HK-2 (cell line): ENCODE measurements around the gene MED8.
"Not testable (repeated sequence)": the region's sequence is repeated elsewhere in the genome, so short reads cannot be mapped to it uniquely, and the experiment has no call there.

Source experiments
- DNase-seq: peaks from one replicate; pipeline ENCODE4 v3.0.0-alpha.2; 2018; ENCODE audit not compliant: unreplicated experiment

Gene MED8

GRCh38 chr1:43383449-43383848 lies 6.2 kb downstream of the MED8 start:
- no peak for DNase-seq

DNA sequence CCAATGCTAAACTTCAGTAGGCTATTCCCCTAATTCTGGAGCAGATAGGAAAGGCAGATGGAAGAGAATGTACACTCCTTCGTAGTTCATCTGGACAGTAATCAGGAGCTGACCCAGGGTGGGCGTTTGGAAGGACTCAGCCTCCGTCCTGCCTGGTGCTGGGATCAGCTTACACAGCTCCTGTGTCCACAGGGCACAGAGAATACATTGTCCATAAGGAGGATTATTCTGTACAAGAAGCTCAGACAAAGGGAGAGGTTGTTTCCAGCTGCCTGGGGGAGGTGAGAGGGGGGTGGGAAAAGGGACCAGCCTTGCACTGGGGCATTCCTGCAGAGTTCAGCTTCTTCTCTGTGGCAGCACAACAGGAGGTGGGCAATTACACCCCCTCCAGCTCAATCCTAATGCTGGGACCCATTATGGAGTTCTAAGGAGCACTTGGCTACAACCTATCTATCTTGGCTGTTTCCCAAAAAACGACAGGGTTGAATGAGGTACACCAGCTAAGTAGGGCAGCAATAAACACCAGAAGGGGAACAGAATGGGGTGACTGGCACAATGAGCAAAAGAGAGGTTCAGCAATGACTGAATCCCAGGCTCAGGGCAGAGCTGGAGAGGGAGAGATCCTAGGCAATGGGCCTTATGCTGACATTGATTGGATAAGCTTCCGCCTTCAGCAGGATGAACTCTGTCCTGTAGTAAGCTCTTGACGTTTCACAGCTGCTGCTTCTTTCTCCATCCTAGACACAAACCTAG lies 7.4 kb downstream of the MED8 start:
- DNase-seq = no peak

- no peak for DNase-seq
Measured at GRCh38 chr1:43381612-43382011, 8.0 kb downstream of the MED8 start.

DNA sequence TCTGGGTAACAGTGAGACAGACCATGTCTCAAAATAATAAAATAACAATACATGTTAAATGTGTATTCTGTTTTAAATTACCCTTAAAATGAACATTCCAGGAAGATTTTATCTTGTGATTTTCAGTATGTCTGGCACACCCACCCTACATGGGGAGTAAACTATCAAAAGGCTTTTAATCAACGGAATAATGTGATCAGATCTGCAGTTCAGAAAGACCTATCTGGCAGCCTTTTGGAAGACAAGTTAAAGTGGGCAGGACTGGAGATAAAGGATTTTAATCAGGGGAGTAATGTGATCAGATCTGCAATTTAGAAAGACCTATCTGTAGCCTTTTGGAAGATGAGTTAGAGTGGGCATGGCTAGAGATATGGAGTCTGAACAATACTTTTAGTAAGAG lies 10.1 kb downstream of the MED8 start:
- DNase-seq = no peak

DNA sequence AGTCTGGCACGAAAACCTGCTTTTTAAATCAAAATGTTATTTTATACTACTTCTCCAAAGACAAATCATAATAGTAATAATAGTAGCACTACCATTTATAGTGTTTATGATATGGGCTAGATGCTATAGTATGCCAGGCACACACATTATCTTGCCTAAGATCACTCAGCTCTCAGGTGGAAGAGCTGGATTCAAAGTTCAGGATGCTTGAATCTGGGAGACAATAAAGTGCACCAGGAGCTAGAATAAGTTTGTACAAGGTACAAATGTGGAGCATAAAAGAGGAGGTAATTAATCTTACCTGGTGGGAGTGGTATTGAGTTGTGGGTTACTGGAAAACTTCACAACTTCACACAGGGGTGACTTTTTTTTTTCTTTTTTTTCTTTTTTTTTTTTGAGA lies 11.8 kb downstream of the MED8 start:
- no peak for DNase-seq

DNA sequence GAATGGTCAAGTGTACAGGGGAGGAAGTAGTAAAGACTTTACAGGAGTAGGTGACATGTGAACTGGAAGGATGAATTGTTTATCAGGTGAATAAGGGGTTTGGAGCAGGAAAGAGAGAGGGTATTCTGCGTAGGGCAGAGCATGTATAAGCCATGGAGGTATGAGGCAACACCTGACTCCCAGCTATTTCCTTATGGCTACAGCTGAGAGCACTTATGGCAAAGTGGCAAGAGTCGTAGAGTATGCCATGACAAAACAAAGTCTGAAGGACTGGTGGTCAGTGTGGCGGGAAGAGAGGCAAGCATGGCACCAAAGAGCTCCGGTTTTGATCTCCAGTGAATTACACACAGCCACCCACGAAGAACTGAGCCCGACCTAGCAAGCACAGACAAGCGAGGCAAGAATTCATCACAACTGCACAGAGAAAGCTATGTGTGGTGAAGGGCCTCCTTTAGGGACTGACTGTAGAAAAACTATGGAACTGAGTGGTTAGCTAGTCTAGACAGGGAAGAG lies 12.8 kb downstream of the MED8 start:
- no peak for DNase-seq

DNA sequence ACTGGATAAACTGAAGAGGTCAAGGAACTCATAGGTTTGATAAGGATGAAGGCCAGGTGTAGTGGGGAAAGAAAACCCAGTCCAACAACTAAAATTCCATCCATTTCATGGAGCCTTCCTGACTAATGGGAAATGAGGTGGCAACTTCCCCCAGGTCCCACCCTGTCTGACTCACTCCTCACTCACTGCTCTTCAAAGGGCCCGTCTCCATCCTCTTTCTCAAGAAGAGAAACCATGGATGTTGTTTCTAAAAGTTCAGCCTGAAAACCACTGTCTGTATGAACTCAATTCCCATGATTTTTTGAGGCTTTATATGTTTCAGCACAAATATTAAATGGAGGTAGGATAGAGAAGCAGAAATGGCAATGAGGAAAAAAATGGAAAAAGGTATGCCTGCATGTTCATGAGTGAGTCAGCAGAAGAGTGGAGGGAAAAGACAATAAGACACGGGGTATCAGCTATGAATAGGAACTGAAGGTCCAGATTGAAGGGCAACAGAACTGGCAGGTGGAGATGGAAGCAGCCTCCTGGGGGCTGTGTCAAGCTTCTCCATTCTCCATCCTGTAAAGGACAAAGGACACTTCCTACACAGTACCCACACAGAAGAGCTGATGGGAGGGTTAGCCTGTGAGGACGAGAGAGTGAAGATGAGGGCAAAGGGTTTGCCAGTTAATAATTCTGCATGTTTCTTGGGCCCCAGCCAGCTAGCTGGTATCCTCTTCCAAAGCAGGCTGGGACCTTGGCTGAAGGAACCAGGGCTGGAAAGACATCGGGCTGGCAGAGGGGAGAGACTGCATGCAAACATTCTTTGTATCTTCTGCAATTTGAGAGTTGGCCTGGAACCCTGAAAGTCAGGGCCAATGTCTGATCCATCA lies 16.3 kb downstream of the MED8 start:
- DNase-seq = peak; percentile 40

DNA sequence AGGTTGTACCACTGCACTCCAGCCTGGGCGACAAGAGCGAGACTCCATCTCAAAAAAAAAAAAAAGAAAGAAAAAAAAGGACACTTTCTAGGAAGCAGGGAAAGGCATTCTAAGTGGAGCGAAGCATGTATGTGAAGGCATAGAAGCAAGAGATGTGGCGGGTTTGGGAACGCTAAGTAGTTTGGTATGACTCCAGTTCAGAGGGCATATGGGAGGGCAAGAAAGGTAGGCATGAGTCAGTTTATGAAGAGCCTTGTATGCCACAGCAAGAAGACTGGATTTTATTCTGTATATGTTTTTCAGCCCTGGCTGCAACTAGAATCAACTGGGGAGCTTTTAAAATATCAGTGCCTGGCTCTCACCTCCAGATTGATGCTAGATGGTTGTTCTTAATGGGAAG lies 17.4 kb downstream of the MED8 start:
- DNase-seq = no peak

DNA sequence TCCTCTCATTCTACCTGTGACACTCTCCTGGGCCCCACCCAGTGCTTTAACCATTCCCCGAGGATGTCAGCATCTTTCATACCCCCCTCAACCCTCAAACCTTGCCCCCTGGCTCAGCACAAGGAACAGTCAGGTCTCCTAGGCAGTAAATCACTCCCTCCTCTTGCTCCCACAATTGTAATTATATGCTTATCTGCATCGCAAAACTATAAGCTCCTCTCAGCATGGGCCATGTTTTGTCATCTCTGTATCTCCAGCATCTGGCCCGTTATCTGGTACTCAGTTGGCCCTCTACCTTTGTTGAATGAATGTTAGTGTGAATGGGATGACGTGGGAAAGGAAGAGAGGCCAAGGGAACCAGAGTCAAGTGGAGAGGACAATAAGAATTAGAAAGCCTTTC lies 19.0 kb downstream of the MED8 start:
- no peak for DNase-seq

- DNase-seq = not testable (repeated sequence)
Measured at GRCh38 chr1:43369779-43370178, 19.8 kb downstream of the MED8 start.

DNA sequence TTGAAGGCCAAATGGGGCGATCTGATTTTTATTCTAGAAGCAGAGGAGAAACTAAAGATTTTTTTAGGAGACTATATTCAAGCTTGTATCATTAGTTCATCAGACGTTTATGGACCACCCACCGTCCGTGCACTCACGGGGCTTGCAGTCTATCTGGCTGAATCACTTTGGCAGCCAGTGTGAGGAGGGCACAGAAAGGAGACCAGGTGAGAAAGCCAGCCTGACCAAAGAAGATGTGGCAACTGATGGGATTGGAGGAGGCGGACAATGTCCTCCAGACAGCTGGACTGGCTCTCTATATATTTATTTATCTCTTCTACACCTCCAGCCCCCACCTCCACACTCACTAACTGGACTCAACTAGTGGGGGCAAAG lies 21.0 kb downstream of the MED8 start:
- DNase-seq = peak; percentile 44

- DNase-seq = peak; percentile 95
Measured at GRCh38 chr1:43367904-43368645, 21.5 kb downstream of the MED8 start, which contains the start of gene ELOVL1. Gene ELOVL1 (minus strand): TSS chr1:43368011. CDS start chr1:43365609, 2,402 bp downstream.

DNA sequence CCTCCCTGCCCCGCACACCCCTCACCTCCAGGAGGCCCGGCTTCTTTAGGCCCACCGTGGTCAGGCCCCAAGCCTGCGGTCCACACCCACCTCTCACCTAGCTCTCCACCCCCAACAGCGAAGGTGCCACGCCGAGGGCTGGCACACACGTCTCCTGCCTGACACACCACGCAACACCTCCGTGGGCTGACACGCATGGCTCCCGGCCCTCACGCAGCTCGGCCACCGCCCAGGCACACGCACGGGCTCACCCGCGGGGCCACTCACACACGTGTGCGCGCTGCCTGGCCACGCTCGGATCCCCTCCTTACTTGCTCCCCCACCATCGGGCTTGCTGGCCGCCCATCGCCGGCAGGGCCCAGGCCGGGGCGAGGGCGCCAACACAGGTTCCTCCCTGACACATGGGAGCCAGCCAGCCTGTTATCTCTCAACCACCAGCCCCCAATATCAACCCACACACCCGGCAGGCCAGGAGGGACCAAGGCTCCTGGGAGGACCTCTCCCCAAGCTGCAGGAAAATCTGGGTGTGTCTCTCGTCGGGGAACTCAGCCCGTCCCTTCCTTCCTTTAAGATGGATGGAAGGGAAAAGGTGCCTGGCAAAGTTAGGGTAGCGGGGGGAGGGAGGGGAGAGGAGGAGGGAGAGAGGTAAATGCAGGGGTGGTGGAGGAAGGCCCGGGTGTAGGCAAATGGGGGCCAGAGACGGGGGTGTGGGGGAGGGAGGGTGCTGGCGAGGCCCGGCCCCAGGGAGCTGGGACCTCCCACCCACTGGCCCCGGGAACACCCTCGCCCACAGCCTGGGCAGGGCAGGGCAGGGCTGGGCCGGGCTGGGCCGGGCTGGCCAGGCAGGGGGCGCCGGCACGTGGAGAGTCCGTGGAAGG lies 22.3 kb downstream of the MED8 start:
- peak; percentile 30 for DNase-seq

DNA sequence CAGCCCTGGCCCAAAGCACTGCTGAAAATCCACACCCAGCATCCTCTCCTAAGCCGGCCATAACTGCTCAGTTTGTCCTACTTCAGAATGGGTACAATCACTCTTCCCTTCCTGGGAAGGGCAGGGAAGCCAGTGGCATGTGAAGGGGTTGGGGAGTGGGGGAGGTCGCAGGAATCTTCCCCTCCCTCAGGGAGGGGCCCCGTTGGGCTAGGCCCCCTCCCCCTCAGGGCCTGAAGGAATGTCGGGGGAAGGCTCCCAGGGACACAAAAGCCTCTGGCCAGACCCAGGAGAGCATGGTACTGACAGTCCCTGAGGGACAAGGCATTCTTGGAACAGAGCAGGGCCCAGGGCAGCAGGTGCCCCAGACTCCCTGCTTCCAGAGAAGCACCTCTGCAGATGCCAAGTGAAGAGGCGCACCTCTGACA lies 23.0 kb downstream of the MED8 start:
- no peak for DNase-seq

DNA sequence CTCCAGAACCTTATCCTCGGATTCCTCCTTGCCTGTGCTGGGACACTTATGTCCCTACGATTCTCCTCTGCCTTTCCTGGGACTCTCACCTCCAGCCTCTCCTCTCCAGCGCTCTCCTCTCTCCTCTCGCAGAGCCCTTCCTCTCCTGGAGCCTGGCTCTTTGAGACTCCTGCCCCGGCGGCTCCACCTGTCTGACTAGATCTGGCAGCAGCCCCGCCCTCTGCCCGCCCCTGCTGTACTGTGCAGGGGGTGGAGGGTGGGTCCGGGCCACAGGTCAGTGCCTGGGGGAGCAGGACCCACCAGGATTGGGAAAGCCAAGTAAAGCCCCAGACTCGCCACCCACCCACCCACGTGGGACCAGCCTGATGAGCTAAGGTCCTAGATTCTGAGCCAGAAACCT lies 23.4 kb downstream of the MED8 start:
- no peak for DNase-seq

DNA sequence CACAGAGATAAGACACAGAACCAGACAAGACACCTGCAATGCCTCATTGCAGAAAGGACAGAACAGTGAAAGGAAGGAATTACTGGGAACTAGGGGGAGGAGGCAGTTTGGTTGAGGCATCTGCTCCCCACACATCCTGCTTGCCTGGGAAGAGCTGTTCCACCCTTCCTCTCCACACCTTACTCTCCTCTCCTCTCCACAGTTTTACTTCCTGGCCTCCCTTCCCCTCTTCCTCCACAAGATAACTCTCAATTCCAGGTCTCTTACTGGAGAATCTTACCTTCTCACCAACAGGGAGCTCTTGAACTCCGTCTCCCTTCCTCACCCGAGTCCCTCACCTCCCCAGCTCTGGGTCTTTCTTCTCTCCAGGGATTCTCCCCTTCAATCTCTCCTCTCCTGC lies 23.9 kb downstream of the MED8 start:
- DNase-seq = no peak

DNA sequence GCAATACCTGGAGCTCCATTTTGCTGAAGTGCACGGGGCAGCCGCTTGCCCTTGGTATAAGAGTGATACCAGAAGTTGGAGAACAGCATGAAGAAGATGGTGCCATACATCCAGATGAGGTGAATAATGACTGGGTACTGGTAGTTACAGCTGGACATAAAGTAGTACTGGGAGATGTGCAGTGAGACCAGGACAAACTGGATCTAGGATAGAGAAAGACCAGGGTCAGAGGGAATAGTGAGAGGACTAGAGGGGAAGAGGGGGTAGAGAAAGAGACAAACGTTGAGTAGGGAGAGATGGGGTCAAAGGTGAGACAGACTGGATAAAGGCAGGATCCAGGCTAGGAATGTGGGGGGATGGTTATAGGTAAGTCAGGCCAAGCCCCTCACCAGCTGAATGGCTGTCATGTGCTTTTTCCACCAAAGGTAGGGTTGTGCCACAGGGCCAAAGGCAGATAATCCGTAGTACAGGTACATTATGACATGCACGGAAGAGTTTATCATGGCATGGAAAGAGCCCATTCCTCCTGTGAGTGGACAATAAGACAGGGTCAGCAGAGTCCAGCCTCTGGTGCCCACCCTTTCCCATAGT lies 25.6 kb downstream of the MED8 start:
- DNase-seq = no peak

GRCh38 chr1:43363283-43363934 lies 26.2 kb downstream of the MED8 start:
- DNase-seq = peak; percentile 36

DNA sequence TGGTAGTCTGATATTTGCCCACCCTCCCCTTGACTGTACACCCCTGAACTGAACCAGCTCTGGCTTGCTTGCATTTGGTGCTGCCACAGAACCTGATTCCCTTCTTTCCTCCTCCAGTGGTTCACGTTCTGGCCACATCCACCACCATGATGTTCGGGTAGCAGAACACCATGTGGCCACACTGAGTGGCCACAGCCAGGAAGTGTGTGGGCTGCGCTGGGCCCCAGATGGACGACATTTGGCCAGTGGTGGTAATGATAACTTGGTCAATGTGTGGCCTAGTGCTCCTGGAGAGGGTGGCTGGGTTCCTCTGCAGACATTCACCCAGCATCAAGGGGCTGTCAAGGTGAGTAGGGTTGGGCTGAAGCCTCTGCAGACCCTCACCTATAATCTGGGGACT lies 29.0 kb downstream of the MED8 start:
- DNase-seq = no peak

DNA sequence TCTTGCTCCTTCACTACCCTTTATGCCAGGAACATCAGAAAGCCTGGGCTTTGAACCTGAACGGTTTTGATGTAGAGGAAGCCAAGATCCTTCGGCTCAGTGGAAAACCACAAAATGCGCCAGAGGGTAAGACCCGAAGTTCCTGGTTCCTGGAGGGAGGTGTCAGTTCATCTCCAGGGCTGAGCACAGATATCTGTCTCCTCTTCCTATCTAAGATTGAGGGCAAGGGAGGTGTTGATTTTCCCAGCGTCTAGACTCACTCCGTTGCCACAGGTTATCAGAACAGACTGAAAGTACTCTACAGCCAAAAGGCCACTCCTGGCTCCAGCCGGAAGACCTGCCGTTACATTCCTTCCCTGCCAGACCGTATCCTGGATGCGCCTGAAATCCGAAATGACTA lies 29.9 kb downstream of the MED8 start:
- DNase-seq = peak; percentile 29
